ENCODE data around the gene POC1A. TPM values are rescaled to one million over a fixed set of nuclear protein-coding genes. Genes with fewer than 3 reads are reported as not detected.

POC1A gene
- total and polyA plus RNA-seq, 8 donors = 0.37 to 1.1 (median 0.71) TPM

- H3K4me3 ChIP-seq = no peak overlapping the region
- no peaks in the 10 kb centered on the region for H3K36me3 ChIP-seq
- DNase-seq (peak in 1 of 6 donors; percentile 3), FAIRE-seq (no peak), ATAC-seq (no peak)
- no peaks in the 10 kb centered on the region for H3K4me1 ChIP-seq
- intact Hi-C loops (cut with DNase I) = no loop called here
- no peaks in the 10 kb centered on the region for H3K27me3 ChIP-seq
- H3K27ac ChIP-seq = no peak overlapping the region
- no peak for TF ChIP-seq CTCF (IDR thresholded peaks at IDR 0.05)
- H3K9me3 ChIP-seq = no peaks in the 10 kb centered on the region
- 95% methylated on average over 11 of the region's 11 CpGs for WGBS, 2 donors
These were observed 59.4 kb downstream of the POC1A start for GRCh38 chr3:52094571-52095485.

GRCh38 chr3:52093756-52094545 lies 60.3 kb downstream of the POC1A start:
- no peaks in the 10 kb centered on the region for H3K4me1 ChIP-seq
- FAIRE-seq = no peak
- WGBS, 2 donors = 94 to 100% methylated on average over 7 of the region's 7 CpGs
- intact Hi-C loops (cut with DNase I) = no loop called here
- ATAC-seq = no peak
- no peak overlapping the region for H3K4me3 ChIP-seq
- H3K27me3 ChIP-seq = no peaks in the 10 kb centered on the region
- no peaks in the 10 kb centered on the region for H3K36me3 ChIP-seq
- TF ChIP-seq CTCF (IDR thresholded peaks at IDR 0.05) = no peak
- DNase-seq = peak in 2 of 6 donors; percentile 16 to 48
- H3K27ac ChIP-seq = no peak overlapping the region
- no peaks in the 10 kb centered on the region for H3K9me3 ChIP-seq

GRCh38 chr3:52092891-52093290 lies 61.3 kb downstream of the POC1A start:
- no peak overlapping the region for H3K27ac ChIP-seq
- H3K36me3 ChIP-seq = no peaks in the 10 kb centered on the region
- ATAC-seq (no peak), DNase-seq (peak in 2 of 6 donors; percentile 1 to 30), FAIRE-seq (no peak)
- WGBS, 2 donors = 88 to 89% methylated on average over 7 of the region's 7 CpGs
- H3K9me3 ChIP-seq = no peaks in the 10 kb centered on the region
- no peak for TF ChIP-seq CTCF (IDR thresholded peaks at IDR 0.05)
- no peak overlapping the region for H3K4me3 ChIP-seq
- no peaks in the 10 kb centered on the region for H3K27me3 ChIP-seq
- no peaks in the 10 kb centered on the region for H3K4me1 ChIP-seq
- intact Hi-C loops (cut with DNase I) = no loop called here

GRCh38 chr3:52092271-52092660 lies 62.0 kb downstream of the POC1A start:
- ATAC-seq = no peak
- intact Hi-C loops (cut with DNase I) = no loop called here
- no peak for FAIRE-seq
- TF ChIP-seq CTCF (IDR thresholded peaks at IDR 0.05) = no peak
- Histone ChIP-seq H3K9me3 (no peaks in the 10 kb centered on the region), H3K36me3 (no peaks in the 10 kb centered on the region), H3K27me3 (no peaks in the 10 kb centered on the region), H3K4me1 (no peaks in the 10 kb centered on the region), H3K27ac (no peak overlapping the region), H3K4me3 (no peak overlapping the region)
- 29 to 31% methylated on average over 1 of the region's 1 CpG for WGBS, 2 donors
- DNase-seq = peak in 1 of 6 donors; percentile 2

Data from pancreas (tissue), 10 donors.